Measurements from ENCODE around the gene RGL3.
"Not testable (repeated sequence)": the region's sequence is repeated elsewhere in the genome, so short reads cannot be mapped to it uniquely, and the experiment has no call there.

Gene RGL3

DNA sequence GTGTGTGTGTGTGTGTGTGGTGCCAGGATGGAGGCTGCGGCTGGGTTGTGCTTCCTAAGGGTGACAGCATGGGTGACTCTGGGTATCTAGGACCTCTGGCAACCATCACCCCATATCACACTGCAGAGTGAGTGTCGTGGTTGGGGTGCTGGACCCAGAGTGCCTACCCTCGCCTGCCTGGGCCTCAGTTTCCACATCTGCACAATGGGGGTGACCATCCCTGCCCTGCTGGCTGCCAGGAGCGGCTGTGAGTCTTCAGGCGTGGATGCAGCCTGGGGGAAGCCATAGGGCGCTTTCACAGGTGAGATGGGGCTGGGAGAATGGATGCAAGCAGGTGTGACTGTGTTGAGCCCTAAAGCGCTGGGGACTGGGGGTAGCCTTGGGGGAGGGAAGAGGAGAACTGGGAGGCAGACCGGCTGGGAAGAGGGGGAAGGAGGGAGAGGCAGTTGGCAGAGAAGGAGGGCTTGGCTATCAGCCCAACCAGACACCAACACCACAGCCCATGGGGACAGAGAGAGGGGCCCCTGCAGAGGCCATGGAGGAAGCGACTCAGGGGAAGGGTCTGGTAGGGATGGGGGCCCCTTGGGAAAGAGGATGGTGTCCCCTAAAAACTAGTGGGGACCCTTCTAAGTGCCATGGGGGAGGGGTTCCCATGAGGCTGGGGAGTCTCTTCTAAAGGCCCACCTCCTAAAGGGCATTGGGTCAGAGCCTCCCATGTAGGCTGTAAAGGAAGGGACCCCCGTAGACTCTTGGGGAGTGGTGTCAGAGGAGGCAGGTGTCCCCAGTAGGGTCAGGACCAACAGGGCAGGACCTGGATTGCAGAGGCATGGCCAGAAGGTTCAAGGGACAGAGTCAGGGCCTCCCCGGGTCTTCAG lies 62.2 kb downstream of the RGL3 start:
- ATAC-seq (replicated peaks) (no peak), DNase-seq (no peak)
- peaks cover 16 to 18% of the 10 kb centered on the region in 2 donors for H3K27me3 Mint-ChIP-seq
- H3K4me3 Mint-ChIP-seq: no peak overlapping the region
- H3K9me3 Mint-ChIP-seq: no peaks in the 10 kb centered on the region
- peak overlapping the region; percentile 48 for H3K27ac Mint-ChIP-seq
- H3K36me3 Mint-ChIP-seq: peaks cover 5 to 6% of the 10 kb centered on the region in 2 donors
- peaks cover 11 to 17% of the 10 kb centered on the region in 2 donors for H3K4me1 Mint-ChIP-seq

- H3K4me3 Mint-ChIP-seq: peak overlapping the region; percentile 79 to 80
- ATAC-seq (replicated peaks) (no peak), DNase-seq (no peak)
- peak overlapping the region; percentile 15 for H3K27ac Mint-ChIP-seq
- no peaks in the 10 kb centered on the region for H3K9me3 Mint-ChIP-seq
- H3K4me1 Mint-ChIP-seq: peaks cover 11 to 20% of the 10 kb centered on the region in 2 donors
- H3K36me3 Mint-ChIP-seq: peaks cover 3 to 5% of the 10 kb centered on the region in 2 donors
- H3K27me3 Mint-ChIP-seq: peaks cover 16 to 18% of the 10 kb centered on the region in 2 donors
Measured at GRCh38 chr19:11356074-11356397, 63.1 kb downstream of the RGL3 start.

DNA sequence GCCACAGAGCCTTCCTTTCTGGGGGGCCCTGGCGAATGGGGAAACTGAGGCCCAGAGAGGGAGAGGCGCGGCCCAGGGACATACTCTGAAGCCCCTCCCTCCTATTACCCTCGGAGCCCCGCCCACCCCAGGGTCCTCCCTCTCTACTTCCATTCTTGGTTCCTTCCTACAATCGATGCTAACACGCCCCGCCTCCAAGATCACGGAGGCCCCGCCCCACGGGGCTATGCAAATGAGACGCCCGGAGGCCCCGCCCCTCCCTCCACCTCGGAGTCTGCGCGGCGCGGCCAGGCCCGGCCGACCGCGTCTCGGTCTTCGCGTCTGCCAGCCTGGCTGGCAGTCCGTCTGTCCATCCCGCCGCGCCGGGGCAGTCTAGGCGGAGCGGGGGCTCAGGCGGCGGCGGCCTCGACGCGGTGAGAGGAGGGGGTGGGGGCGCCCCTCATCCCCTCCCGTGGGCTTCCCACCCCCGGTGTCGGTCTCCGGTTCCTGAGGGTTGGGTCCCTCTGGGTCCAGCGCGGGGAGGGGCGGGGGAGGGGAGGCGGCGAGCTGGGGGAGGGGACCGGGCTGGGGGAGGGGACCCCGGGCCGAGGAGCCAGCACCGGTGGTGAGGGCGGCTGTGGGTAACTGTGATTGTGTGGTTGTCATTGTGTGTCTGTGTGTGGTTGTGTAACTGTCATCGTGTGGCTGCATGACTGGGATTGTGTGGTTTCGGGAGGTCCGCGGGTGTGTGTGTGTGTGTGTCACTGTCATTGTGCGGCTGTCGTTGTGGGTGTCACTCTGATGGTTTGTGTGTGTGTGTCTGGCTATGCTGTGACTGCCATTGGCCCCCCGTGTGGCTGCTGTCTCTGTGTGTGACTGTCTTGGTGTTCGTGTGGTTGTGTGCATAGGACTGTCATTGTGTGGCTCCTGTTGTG lies 63.7 kb downstream of the RGL3 start, which contains the start of gene PLPPR2:
TSS of gene PLPPR2 (plus strand) at position 273 of the 914 bp plus-strand sequence. CDS start 2,242 bp downstream, outside the sequence.
- peak within 1 kb of the TSS; percentile 15 for H3K27ac Mint-ChIP-seq
- peak within 1 kb of the TSS; percentile 79 to 80 for H3K4me3 Mint-ChIP-seq
- peak; percentile 75 for DNase-seq
- peaks cover 16 to 18% of the 10 kb centered on the region in 2 donors for H3K27me3 Mint-ChIP-seq
- no peaks in the 10 kb centered on the region for H3K9me3 Mint-ChIP-seq
- H3K36me3 Mint-ChIP-seq: peaks cover 3 to 8% of the 10 kb centered on the region in 2 donors
- ATAC-seq (replicated peaks): peak; percentile 94 to 96
- H3K4me1 Mint-ChIP-seq: peaks cover 11 to 27% of the 10 kb centered on the region in 2 donors

DNA sequence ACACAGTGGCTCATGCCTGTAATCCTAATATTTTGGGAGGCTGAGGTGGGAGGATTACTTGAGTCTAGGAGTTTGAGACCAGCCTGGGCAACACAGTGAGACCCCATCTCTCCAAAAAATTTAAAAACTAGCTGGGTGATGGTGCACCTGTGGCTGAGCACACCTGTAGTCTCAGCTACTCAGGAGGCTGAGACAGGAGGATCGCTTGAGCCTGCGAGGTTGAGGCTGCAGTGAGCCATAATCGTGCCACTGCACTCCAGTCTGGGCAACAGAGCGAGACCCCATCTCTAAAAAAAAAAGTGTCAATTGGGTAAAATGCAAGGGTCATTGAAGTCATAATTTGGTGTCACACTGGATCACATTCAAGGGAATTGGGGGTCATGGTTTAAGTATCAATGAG lies 65.0 kb downstream of the RGL3 start:
- Mint-ChIP-seq H3K27me3 (peaks cover 16 to 18% of the 10 kb centered on the region in 2 donors), H3K36me3 (peaks cover 10 to 18% of the 10 kb centered on the region in 2 donors), H3K4me1 (peaks cover 11 to 28% of the 10 kb centered on the region in 2 donors)
- not testable (repeated sequence) for DNase-seq; H3K4me3 Mint-ChIP-seq; H3K9me3 Mint-ChIP-seq; ATAC-seq (replicated peaks); H3K27ac Mint-ChIP-seq

DNA sequence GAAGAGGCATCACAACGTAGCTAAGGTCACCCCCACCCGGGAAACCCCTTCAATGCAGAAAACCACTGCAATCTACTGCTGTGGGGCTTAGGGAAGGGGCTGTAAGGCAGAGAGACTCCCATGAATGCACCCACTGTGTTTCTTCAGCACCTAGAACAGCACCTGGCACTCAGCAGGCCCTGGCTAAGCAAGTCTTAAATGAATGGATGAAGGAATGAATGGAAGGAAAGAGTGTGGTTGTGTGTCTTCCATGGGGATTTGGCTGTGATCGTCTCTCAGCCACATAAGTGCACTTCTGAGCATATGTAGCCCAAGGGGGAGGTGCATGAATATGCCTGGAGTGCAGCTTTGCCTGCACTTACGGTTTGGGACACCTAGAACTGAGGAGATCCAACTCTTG lies 69.9 kb downstream of the RGL3 start:
- Mint-ChIP-seq H3K36me3 (peaks cover 11 to 16% of the 10 kb centered on the region in 2 donors), H3K27me3 (no peaks in the 10 kb centered on the region), H3K4me3 (no peak overlapping the region), H3K27ac (no peak overlapping the region), H3K9me3 (peaks cover 6% of the 10 kb centered on the region in 2 donors), H3K4me1 (peaks cover 20 to 43% of the 10 kb centered on the region in 2 donors)
- no peak for ATAC-seq (replicated peaks)
- no peak for DNase-seq

DNA sequence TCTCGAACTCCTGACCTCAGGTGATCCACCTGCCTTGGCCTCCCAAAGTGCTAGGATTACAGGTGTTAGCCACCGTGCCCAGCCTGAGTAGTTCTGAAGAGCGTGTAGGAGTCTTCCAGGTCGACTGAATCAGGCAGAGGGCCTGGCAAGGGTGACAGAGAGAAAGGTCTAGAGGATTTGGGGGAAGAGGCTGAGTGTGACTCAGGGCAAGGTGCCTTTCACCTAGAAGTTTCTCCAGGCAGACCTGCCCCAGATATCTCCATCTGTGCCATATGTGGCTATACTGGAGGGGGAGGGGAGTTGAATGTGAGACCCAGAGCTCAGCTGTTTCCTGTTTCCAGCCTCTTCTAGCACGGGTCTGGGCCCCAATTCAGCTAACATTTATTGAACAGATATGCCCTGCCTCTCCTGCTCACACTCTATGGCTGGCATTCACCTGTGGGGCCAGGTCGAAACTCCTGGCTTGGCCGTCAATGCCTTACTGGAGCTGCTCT lies 71.5 kb downstream of the RGL3 start:
- ATAC-seq (replicated peaks) (no peak), DNase-seq (no peak)
- H3K4me1 Mint-ChIP-seq: peaks cover 21 to 44% of the 10 kb centered on the region in 2 donors
- peak overlapping the region; percentile 62 for H3K27ac Mint-ChIP-seq
- H3K27me3 Mint-ChIP-seq: no peaks in the 10 kb centered on the region
- peaks cover 6% of the 10 kb centered on the region in 2 donors for H3K9me3 Mint-ChIP-seq
- H3K36me3 Mint-ChIP-seq: peaks cover 11 to 18% of the 10 kb centered on the region in 2 donors
- peak overlapping the region; percentile 90 to 95 for H3K4me3 Mint-ChIP-seq

DNA sequence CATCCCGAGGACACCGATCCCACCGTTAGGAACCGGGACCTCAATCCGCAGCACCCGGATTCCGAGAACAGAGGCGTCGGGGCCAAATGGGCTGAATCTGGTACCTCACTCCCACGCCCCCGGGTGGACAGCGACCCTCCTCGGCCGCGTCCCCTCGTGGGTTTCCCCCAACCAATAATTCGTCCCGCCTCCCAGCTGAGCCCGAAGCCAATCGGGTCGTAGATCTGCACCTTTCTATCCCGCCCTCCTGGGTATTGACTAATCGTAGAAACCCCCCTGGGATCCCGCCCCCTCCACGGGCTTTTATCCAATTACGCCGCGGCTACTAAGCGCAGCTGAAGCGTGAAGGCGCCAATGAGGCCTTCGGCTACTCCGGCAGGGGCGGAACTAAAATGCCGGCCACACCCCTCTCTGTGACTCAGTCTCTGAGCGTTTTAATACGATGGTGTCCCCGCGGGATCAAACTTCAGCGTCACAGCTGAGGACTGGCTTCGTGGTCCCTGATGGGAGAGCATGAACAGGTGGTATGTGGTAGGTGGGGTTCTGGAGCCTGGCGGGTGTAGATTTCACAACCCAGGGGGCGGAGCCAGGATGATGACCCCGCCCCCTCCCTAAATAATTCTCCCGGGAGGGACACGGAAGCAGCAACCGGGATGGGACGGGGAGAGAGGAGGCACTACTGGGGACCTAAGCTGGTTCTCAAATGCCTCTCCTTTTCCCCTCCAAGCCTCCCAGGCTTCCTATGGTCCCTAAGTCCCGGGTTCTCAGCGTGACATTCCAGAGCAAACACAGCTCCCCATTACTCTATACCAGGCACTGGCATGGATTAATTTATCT lies 72.8 kb downstream of the RGL3 start, which contains the start of the genes CCDC159 and TMEM205:
TSS of gene CCDC159 (plus strand) at position 416 of the 837 bp plus-strand sequence. CDS start at position 504, 88 bp downstream.
TSS of gene TMEM205 (minus strand) at position 165 of the 837 bp plus-strand sequence. CDS start 649 bp downstream, outside the sequence.
- Mint-ChIP-seq H3K4me1 (peaks cover 21 to 43% of the 10 kb centered on the region in 2 donors), H3K9me3 (peaks cover 6% of the 10 kb centered on the region in 2 donors), H3K27me3 (no peaks in the 10 kb centered on the region), H3K36me3 (peaks cover 13 to 22% of the 10 kb centered on the region in 2 donors), H3K4me3 (peak within 1 kb of the TSS; percentile 90 to 95), H3K27ac (peak within 1 kb of the TSS; percentile 95)
- ATAC-seq (replicated peaks) (peak; percentile 94 to 96), DNase-seq (peak; percentile 99)

DNA sequence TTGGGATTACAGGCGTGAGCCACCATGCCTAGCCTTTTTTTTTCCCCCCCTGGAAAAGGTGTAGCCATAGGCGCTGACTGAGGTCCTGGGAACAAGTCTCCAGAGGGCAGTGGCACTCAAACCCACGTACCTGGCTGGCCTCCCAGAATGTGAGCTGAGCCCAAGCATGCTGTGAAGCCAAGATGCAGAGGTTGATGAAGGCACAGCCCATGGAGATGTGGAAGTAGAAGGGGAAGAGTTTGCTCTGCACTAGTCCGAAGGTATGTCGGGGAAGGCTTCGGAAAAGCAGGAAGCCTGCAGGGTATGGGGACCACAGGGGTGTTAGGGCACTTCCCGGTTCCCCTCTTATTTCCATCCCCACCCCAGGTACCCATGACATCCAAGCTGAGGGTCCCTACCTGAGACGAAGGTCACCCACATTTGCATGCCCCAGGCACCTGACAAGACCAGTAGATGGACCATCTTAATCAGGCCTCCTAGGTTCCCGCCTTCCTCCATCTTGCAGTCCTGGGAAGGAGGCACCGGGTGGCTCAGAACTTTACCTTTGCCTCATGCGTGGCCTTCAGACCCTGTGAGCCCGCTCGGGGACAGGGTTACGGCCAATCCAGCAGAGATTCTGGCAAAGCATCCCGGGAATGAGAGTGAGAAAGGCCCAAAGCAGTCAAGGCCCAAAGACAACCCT lies 73.9 kb downstream of the RGL3 start:
- H3K4me1 Mint-ChIP-seq: peaks cover 21 to 33% of the 10 kb centered on the region in 2 donors

More for the DNA sequence above, 73.9 kb downstream of the RGL3 start:
- H3K27ac Mint-ChIP-seq: peak overlapping the region; percentile 95
- no peak for ATAC-seq (replicated peaks)
- H3K27me3 Mint-ChIP-seq: no peaks in the 10 kb centered on the region
- peak overlapping the region; percentile 90 to 95 for H3K4me3 Mint-ChIP-seq
- DNase-seq: no peak
- H3K36me3 Mint-ChIP-seq: peaks cover 13 to 18% of the 10 kb centered on the region in 2 donors
- peaks cover 6% of the 10 kb centered on the region in 2 donors for H3K9me3 Mint-ChIP-seq
